ENCODE data around the gene ADAMTS2.
"Not testable (repeated sequence)": the region's sequence is repeated elsewhere in the genome, so short reads cannot be mapped to it uniquely, and the experiment has no call there.

ADAMTS2 gene

DNA sequence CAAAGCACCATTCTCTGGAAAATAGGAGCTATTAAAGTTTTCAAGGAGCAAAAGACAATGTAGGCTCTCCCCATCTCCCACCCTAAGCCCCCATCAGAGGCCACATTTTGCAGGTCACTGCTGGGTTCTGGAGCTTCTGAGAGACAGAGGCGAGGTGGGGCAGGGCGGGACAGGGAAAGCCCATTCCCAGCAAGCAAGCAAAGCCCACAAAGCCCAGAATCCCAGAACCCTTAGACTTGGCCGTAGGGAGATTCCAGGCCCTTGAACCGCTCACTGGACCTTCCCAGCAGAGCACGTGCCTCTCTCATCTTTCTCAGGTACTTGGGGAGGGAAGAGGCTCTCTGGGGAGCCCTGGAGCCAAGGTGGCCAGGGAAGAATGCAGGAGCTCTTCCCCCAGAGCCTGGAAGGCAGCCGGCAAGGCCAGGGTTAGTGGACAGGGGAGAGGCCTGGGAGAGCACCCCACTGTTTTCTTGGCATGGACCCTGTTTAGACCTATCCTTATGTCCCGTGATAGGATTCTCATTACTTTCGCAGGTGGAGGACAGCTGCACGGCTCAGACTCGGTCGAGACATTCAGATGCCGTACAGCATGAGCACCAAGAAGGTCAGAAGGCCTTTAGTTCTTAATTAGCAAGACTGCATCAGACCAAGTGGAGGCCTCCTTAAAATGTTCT lies 232.7 kb downstream of the ADAMTS2 start:
- Histone ChIP-seq H3K36me3 (ENCODE audit: control insufficient read depth, insufficient read depth, low read length) (no peaks in the 10 kb centered on the region), H3K27ac (no peak overlapping the region), H3K4me1 (no peaks in the 10 kb centered on the region), H3K4me3 (ENCODE audit: low read depth, low read length) (no peak overlapping the region), H3K27me3 (ENCODE audit: control insufficient read depth, insufficient read depth, low read length) (no peaks in the 10 kb centered on the region), H3K79me2 (no peaks in the 10 kb centered on the region), H3K9ac (no peak overlapping the region), H3K9me3 (ENCODE audit: control insufficient read depth, low read length) (no peaks in the 10 kb centered on the region), H2AFZ (no peak overlapping the region), H3K4me2 (ENCODE audit: low read length) (no peak overlapping the region)
- no peak for TF ChIP-seq CTCF (IDR thresholded peaks at IDR 0.05)

DNA sequence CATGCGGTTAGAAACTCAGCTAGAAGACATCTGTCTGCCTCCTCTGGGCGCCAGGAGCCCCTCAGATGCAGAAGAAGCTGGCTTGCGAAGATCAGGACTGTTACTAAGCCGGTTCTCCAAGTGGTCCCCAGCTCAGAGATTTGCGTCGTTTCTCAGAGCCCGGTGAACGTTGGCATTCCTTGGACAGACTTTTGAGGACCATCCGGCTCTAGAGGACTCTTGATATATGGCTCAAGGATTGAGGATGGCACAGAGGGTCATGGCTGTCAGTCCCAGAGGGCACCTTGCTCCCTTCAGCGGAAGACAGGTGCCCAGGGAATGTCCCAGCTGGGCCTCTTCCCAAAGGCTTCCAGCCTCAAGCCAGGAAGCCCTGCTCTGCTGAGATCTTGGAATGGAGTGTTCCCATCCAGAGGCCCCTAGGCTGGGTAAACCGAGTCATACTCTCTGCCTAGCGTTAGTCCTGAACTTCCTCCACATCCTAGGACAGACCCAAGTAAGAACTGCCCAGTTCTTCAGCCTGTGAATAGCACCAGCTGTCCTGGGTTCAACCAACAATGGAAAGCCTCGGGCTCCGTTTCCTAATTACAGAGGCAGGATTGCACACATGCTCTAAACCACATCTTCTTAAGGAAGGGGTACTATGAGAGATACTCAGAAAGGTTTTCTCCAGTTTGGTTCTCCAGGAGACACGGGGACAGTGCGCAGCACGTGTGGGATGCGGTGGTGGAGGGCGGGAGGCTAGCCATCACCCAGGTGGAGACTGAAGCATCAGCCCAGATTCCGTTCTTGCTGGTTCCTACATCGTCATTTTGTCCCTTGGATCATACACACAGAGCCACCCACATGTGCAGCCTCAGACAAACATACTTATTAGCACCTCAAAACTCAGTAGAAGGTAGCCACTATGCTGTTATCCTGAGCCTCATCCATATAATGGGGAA lies 233.7 kb downstream of the ADAMTS2 start:
- H3K79me2 ChIP-seq, result no peaks in the 10 kb centered on the region
- H3K4me2 ChIP-seq (ENCODE audit: low read length), result no peak overlapping the region
- H3K4me1 ChIP-seq, result no peaks in the 10 kb centered on the region
- no peak overlapping the region for H3K4me3 ChIP-seq (ENCODE audit: low read depth, low read length)
- H3K9ac ChIP-seq, result no peak overlapping the region
- TF ChIP-seq CTCF (IDR thresholded peaks at IDR 0.05), result no peak
- H3K27me3 ChIP-seq (ENCODE audit: control insufficient read depth, insufficient read depth, low read length), result no peaks in the 10 kb centered on the region
- no peaks in the 10 kb centered on the region for H3K9me3 ChIP-seq (ENCODE audit: control insufficient read depth, low read length)
- H3K36me3 ChIP-seq (ENCODE audit: control insufficient read depth, insufficient read depth, low read length), result no peaks in the 10 kb centered on the region
- H3K27ac ChIP-seq, result no peak overlapping the region
- H2AFZ ChIP-seq, result no peak overlapping the region

DNA sequence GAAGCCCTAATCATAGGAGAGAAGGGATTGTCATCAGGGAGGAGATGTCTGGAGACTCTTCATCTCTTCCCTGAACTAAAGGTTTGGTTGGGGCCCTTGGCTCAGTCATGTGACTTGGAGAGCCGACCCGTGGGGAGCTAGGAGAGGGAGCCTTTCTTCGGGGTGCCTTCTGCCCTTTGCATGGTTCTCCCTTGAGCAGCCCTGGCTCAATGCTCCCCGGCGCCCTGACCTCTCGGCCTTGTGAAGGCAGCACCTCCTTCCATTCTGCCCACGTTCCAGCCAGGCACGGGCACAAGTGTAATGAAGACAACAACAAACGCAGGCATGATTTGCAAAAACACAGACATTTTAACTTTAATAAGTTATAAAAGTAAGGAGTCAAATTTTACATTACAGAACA lies 234.7 kb downstream of the ADAMTS2 start:
- TF ChIP-seq CTCF (IDR thresholded peaks at IDR 0.05), result no peak
- no peak overlapping the region for H2AFZ ChIP-seq
- no peaks in the 10 kb centered on the region for H3K27me3 ChIP-seq (ENCODE audit: control insufficient read depth, insufficient read depth, low read length)
- H3K27ac ChIP-seq, result no peak overlapping the region
- no peak overlapping the region for H3K9ac ChIP-seq
- H3K4me3 ChIP-seq (ENCODE audit: low read depth, low read length), result no peak overlapping the region
- no peaks in the 10 kb centered on the region for H3K9me3 ChIP-seq (ENCODE audit: control insufficient read depth, low read length)
- no peaks in the 10 kb centered on the region for H3K36me3 ChIP-seq (ENCODE audit: control insufficient read depth, insufficient read depth, low read length)
- no peaks in the 10 kb centered on the region for H3K79me2 ChIP-seq
- H3K4me1 ChIP-seq, result no peaks in the 10 kb centered on the region
- no peak overlapping the region for H3K4me2 ChIP-seq (ENCODE audit: low read length)

DNA sequence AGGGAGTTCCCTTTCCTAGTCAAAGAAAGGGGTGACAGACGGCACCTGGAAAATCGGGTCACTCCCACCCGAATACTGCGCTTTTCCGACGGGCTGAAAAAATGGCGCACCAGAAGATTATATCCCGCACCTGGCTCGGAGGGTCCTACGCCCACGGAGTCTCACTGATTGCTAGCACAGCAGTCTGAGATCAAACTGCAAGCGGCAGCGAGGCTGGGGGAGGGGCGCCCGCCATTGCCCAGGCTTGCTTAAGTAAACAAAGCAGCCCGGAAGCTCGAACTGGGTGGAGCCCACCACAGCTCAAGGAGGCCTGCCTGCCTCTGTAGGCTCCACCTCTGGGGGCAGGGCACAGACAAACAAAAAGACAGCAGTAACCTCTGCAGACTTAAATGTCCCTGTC lies 244.0 kb downstream of the ADAMTS2 start:
- not testable (repeated sequence) for H3K4me3 ChIP-seq (ENCODE audit: low read depth, low read length); H3K79me2 ChIP-seq; H2AFZ ChIP-seq; H3K27me3 ChIP-seq (ENCODE audit: control insufficient read depth, insufficient read depth, low read length); H3K36me3 ChIP-seq (ENCODE audit: control insufficient read depth, insufficient read depth, low read length); H3K27ac ChIP-seq; H3K4me2 ChIP-seq (ENCODE audit: low read length); H3K9me3 ChIP-seq (ENCODE audit: control insufficient read depth, low read length); H3K4me1 ChIP-seq; H3K9ac ChIP-seq

DNA sequence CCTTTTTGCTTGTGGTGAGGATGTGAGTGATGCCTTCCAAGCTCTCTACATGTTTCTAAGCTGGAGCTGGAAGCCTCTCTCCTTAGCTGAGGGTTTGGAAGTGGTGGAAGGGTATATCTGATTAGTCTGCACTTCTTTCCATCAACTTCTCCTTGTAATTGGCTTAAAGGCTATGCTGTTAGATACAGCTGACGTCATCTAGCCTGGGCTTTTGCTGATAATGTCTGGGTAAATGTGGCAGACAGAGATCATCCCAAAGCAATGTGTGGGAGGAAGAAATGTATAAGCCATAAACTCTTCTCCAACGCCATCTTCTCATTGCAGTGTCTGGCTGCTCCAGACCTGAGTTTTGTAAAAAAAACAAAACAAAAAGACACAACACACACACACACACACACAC lies 255.8 kb downstream of the ADAMTS2 start:
- H3K79me2 ChIP-seq, result no peaks in the 10 kb centered on the region
- H2AFZ ChIP-seq, result no peak overlapping the region
- H3K9me3 ChIP-seq (ENCODE audit: control insufficient read depth, low read length), result peaks cover 2% of the 10 kb centered on the region
- H3K27me3 ChIP-seq (ENCODE audit: control insufficient read depth, insufficient read depth, low read length), result no peaks in the 10 kb centered on the region
- H3K4me1 ChIP-seq, result no peaks in the 10 kb centered on the region
- no peak overlapping the region for H3K4me2 ChIP-seq (ENCODE audit: low read length)
- H3K4me3 ChIP-seq (ENCODE audit: low read depth, low read length), result no peak overlapping the region
- H3K9ac ChIP-seq, result no peak overlapping the region
- H3K27ac ChIP-seq, result no peak overlapping the region
- peaks cover 5% of the 10 kb centered on the region for H3K36me3 ChIP-seq (ENCODE audit: control insufficient read depth, insufficient read depth, low read length)
- no peak for TF ChIP-seq CTCF (IDR thresholded peaks at IDR 0.05)
